NCI-H774 (cell line): Measurements from ENCODE around the gene MRPL51.
A peak's percentile ranks its signal among the peaks of the same experiment; 100 is the strongest.
"Not testable (repeated sequence)": the region's sequence is repeated elsewhere in the genome, so short reads cannot be mapped to it uniquely, and the experiment has no call there.

ENCODE experiments used
- DNase-seq: peaks from one replicate; lab custom pipeline; 2025; lab: John Stamatoyannopoulos, UW

Gene MRPL51

GRCh38 chr12:6532051-6532926 lies 39.2 kb upstream of the MRPL51 start:
- DNase-seq, result peak; percentile 32

- no peak for DNase-seq
Measured at GRCh38 chr12:6530576-6531260, 37.7 kb upstream of the MRPL51 start.

- no peak for DNase-seq
Measured at GRCh38 chr12:6529291-6529737, 36.3 kb upstream of the MRPL51 start.

- no peak for DNase-seq
Measured at GRCh38 chr12:6528539-6529235, 35.6 kb upstream of the MRPL51 start.

- no peak for DNase-seq
Measured at GRCh38 chr12:6527711-6528110, 34.6 kb upstream of the MRPL51 start.

GRCh38 chr12:6526766-6527525 lies 33.9 kb upstream of the MRPL51 start:
- DNase-seq, result no peak

- DNase-seq, result no peak
Measured at GRCh38 chr12:6526201-6526600, 33.1 kb upstream of the MRPL51 start.

GRCh38 chr12:6524648-6525047 lies 31.6 kb upstream of the MRPL51 start:
- DNase-seq, result no peak

GRCh38 chr12:6523708-6524107 lies 30.6 kb upstream of the MRPL51 start:
- no peak for DNase-seq

GRCh38 chr12:6522193-6522592 lies 29.1 kb upstream of the MRPL51 start:
- no peak for DNase-seq

- DNase-seq, result no peak
Measured at GRCh38 chr12:6520186-6520585, 27.1 kb upstream of the MRPL51 start.

GRCh38 chr12:6508087-6508486 lies 15.0 kb upstream of the MRPL51 start:
- no peak for DNase-seq

GRCh38 chr12:6507102-6507998 lies 14.3 kb upstream of the MRPL51 start:
- DNase-seq, result no peak

GRCh38 chr12:6500466-6500865 lies 7.4 kb upstream of the MRPL51 start:
- DNase-seq, result no peak

- not testable (repeated sequence) for DNase-seq
Measured at GRCh38 chr12:6497291-6497690, 4.2 kb upstream of the MRPL51 start.

GRCh38 chr12:6494968-6495367 lies 1.9 kb upstream of the MRPL51 start:
- no peak for DNase-seq

GRCh38 chr12:6494258-6494743 lies 1.2 kb upstream of the MRPL51 start:
- DNase-seq, result no peak

GRCh38 chr12:6493497-6494257 lies 615 bp upstream of the MRPL51 start, which contains the start of gene NCAPD2:
TSS of gene NCAPD2 (plus strand) at chr12:6494102. CDS start at chr12:6495099, 997 bp downstream.
- peak; percentile 98 for DNase-seq

GRCh38 chr12:6490673-6491072 lies 2.4 kb downstream of the MRPL51 start:
- not testable (repeated sequence) for DNase-seq

- no peak for DNase-seq
Measured at GRCh38 chr12:6489449-6489848, 3.6 kb downstream of the MRPL51 start.
